PC-9 (cell line): Measurements from ENCODE around the gene PPM1J. TPM values are rescaled to one million over a fixed set of nuclear protein-coding genes. Genes with fewer than 3 reads are reported as not detected.

ENCODE experiments used
- BruUV-seq: library from RNA; stranded (reverse); fragments of 400-500 nt; replicated peaks from 2 replicates; lab custom pipeline; 2021; lab: Mats Ljungman, UMichigan
- CTCF ChIA-PET: fragments of 300-600 bp; sonication (Branson Sonifier 250); formaldehyde crosslinking; loops from one replicate; lab custom pipeline; 2022; ENCODE audit warnings: antibody characterized with exemption; lab: Charles Lee
- POLR2A ChIA-PET: fragments of 300-600 bp; sonication (Branson Sonifier 250); formaldehyde crosslinking; loops from one replicate; lab custom pipeline; 2022; ENCODE audit warnings: antibody characterized with exemption; ENCODE audit not compliant: unreplicated experiment; lab: Charles Lee
- DNase-seq, 2 experiments: peaks; one replicate each; pipeline versions ENCODE4 v3.0.0 to v3.0.0-alpha.2; 2015 to 2022; ENCODE audit warnings: mixed read lengths in 1 of 2
- H2AFZ ChIP-seq: fragments of 200-600 bp; sonication (generic); 2 replicates; pipeline ENCODE4 v1.8.1; 2017; ENCODE audit warnings: antibody characterized with exemption
- H3F3A ChIP-seq: fragments of 200-600 bp; sonication (generic); 2 replicates; pipeline ENCODE4 v1.8.1; 2017; ENCODE audit warnings: antibody characterized with exemption, mild to moderate bottlenecking, low read depth; ENCODE audit not compliant: insufficient read depth
- H3K27ac ChIP-seq: fragments of 200-600 bp; sonication (generic); 2 replicates; pipeline ENCODE4 v1.6.1; 2016; ENCODE audit warnings: mixed run types
- H3K27me3 ChIP-seq: fragments of 200-600 bp; sonication (generic); 2 replicates; pipeline ENCODE4 v1.6.1; 2016; ENCODE audit warnings: low read depth, mixed run types; ENCODE audit not compliant: insufficient read depth
- H3K36me3 ChIP-seq: fragments of 200-600 bp; sonication (generic); 2 replicates; pipeline ENCODE4 v1.6.1; 2016; ENCODE audit warnings: low read depth, mixed run types
- H3K4me1 ChIP-seq: fragments of 200-600 bp; sonication (generic); replicated peaks from 2 replicates; pipeline ENCODE4 v1.6.1; 2016; ENCODE audit warnings: mixed run types; ENCODE audit not compliant: insufficient read depth
- H3K4me2 ChIP-seq: fragments of 200-600 bp; sonication (generic); 2 replicates; pipeline ENCODE4 v1.6.1; 2017; ENCODE audit warnings: mixed run types
- H3K4me3 ChIP-seq: fragments of 200-600 bp; sonication (generic); 2 replicates; pipeline ENCODE4 v1.6.1; 2016; ENCODE audit warnings: mixed run types
- H3K79me2 ChIP-seq: fragments of 200-600 bp; sonication (generic); 2 replicates; pipeline ENCODE4 v1.6.1; 2017; ENCODE audit warnings: low read depth, mixed run types
- H3K9me2 ChIP-seq: fragments of 200-600 bp; sonication (generic); 2 replicates; pipeline ENCODE4 v1.8.1; 2017; ENCODE audit warnings: mild to moderate bottlenecking; ENCODE audit not compliant: insufficient read depth
- H3K9me3 ChIP-seq: fragments of 200-600 bp; sonication (generic); 2 replicates; pipeline ENCODE4 v1.8.1; 2016; ENCODE audit warnings: low read depth; ENCODE audit not compliant: insufficient read depth
- H4K20me1 ChIP-seq: fragments of 200-600 bp; sonication (generic); 2 replicates; pipeline ENCODE4 v1.8.1; 2017; ENCODE audit not compliant: insufficient read depth
- EZH2 ChIP-seq: fragments of 200-600 bp; sonication (generic); IDR thresholded peaks from 2 replicates; pipeline ENCODE4 v1.8.0; 2017; ENCODE audit warnings: antibody characterized with exemption, low read depth
- intact Hi-C: fragments of 100-400 bp; cut with micrococcal nuclease; formaldehyde crosslinking; loops from one replicate; pipeline ENCODE4 v1.10.0; 2022; ENCODE audit not compliant: unreplicated experiment
- total RNA-seq: library from RNA; stranded (reverse); gene quantifications from 2 replicates; pipeline ENCODE4 v1.2.3, GENCODE V29; 2021
- TF ChIP-seq, protein P1 (sequence below): fragments of 200-600 bp; sonication (generic); conservative IDR thresholded peaks from 2 replicates; pipeline ENCODE4 v1.6.1; 2017; ENCODE audit warnings: mixed run types, antibody characterized with exemption, mild to moderate bottlenecking, moderate library complexity

PPM1J gene
- total RNA-seq, 1 experiment from 2014 or later, result 6.0 TPM

DNA sequence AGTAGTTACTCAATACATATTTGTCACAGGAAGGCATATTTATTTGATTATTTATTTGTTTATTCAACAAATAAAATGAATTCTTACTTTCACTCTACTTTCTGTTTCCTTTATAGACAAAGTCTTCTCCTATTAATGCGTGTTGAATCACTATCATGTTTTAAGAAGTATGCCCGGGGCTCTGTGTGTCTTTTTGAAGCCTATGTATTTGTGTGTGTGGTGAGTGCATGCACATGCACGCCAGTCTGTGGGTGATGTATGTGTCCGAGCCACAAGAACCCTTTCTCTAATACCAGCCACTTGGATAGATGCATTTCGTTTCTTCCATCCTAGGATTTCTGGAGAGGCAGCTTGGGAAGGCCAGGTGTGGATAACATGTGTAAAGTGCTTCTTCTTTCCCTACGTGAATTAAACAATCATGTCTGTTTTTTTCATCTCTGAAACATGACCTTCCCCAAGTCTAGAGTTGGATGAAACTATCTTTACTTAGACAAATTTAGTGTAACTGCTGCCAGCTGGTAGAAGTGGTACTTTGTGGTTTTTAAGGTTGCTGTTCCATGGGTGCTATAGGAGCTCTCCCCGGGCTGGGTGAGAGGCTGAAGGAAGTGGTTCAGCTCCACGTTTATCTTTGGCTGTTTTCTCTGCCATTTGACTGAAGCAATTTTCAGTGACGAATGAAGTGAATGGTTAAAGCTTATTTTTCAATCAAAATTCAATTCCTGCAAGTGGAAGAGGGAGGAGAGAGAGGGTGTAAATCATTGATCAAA is 46.8 kb upstream of the PPM1J start:
- BruUV-seq, result no TSS peak
- ChIA-PET CTCF (interaction anchor here (0.6 to 0.9 kb wide), 3 partner anchors 16 to 41 kb away, joined by 3 to 4 read pairs (median 3); no protein-coding TSS in a partner anchor), POLR2A (interaction anchor here (0.6 to 0.7 kb wide), 2 partner anchors 47 to 195 kb away, joined by 3 to 5 read pairs; partner anchors contain the start of gene PPM1J)
- Histone ChIP-seq H3K4me2 (peak overlapping the region; percentile 21; the same call in 1 of the 2 replicates), H2AFZ (no peak overlapping the region), H3K79me2 (no peaks in the 10 kb centered on the region), H4K20me1 (no peaks in the 10 kb centered on the region), H3F3A (no peaks in the 10 kb centered on the region), H3K36me3 (no peaks in the 10 kb centered on the region), H3K4me1 (peaks cover 10% of the 10 kb centered on the region), H3K9me3 (0 out of 2 replicates have a peak, but pooled peaks cover 4% of the 10 kb centered on the region), H3K9me2 (no peaks in the 10 kb centered on the region), H3K4me3 (no peak overlapping the region), H3K27ac (no peak overlapping the region), H3K27me3 (no peaks in the 10 kb centered on the region)
- intact Hi-C loops, result no loop called here
- no peak for DNase-seq
- TF ChIP-seq, protein P1, sequence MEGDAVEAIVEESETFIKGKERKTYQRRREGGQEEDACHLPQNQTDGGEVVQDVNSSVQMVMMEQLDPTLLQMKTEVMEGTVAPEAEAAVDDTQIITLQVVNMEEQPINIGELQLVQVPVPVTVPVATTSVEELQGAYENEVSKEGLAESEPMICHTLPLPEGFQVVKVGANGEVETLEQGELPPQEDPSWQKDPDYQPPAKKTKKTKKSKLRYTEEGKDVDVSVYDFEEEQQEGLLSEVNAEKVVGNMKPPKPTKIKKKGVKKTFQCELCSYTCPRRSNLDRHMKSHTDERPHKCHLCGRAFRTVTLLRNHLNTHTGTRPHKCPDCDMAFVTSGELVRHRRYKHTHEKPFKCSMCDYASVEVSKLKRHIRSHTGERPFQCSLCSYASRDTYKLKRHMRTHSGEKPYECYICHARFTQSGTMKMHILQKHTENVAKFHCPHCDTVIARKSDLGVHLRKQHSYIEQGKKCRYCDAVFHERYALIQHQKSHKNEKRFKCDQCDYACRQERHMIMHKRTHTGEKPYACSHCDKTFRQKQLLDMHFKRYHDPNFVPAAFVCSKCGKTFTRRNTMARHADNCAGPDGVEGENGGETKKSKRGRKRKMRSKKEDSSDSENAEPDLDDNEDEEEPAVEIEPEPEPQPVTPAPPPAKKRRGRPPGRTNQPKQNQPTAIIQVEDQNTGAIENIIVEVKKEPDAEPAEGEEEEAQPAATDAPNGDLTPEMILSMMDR, result no peak
- TF ChIP-seq EZH2, result no peak

DNA sequence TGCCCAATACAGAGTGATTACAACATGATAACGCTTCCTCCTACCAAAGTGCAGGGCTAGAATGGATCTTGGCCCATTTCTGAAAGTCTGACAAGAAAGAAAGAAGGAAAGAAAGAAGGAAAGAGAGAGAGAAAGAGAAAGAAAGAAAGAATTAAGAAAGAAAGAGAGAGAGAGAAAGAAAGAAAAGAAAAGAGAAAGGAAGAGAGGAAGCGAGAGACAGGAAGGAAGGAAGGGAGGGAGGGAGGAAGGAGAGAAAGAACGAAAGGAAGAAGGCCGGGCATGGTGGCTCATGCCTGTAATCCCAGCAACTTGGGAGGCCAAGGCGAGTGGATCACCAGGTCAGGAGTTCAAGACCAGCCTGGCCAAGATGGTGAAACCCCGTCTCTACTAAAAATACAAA is 44.1 kb upstream of the PPM1J start:
- no peaks in the 10 kb centered on the region for H3F3A ChIP-seq
- peaks cover 10% of the 10 kb centered on the region for H3K4me1 ChIP-seq
- no peaks in the 10 kb centered on the region for H3K36me3 ChIP-seq
- ChIA-PET CTCF (no interaction called here), POLR2A (no interaction called here)
- no peak for DNase-seq
- intact Hi-C loops, result no loop called here
- no peaks in the 10 kb centered on the region for H3K9me2 ChIP-seq
- BruUV-seq, result no TSS peak
- no peak overlapping the region for H3K4me2 ChIP-seq
- TF ChIP-seq EZH2, result no peak
- TF ChIP-seq, protein P1, result no peak
- H3K27me3 ChIP-seq, result no peaks in the 10 kb centered on the region
- no peak overlapping the region for H3K4me3 ChIP-seq
- H3K9me3 ChIP-seq, result no peaks in the 10 kb centered on the region
- H2AFZ ChIP-seq, result no peak overlapping the region
- no peak overlapping the region for H3K27ac ChIP-seq
- H4K20me1 ChIP-seq, result no peaks in the 10 kb centered on the region
- H3K79me2 ChIP-seq, result no peaks in the 10 kb centered on the region

DNA sequence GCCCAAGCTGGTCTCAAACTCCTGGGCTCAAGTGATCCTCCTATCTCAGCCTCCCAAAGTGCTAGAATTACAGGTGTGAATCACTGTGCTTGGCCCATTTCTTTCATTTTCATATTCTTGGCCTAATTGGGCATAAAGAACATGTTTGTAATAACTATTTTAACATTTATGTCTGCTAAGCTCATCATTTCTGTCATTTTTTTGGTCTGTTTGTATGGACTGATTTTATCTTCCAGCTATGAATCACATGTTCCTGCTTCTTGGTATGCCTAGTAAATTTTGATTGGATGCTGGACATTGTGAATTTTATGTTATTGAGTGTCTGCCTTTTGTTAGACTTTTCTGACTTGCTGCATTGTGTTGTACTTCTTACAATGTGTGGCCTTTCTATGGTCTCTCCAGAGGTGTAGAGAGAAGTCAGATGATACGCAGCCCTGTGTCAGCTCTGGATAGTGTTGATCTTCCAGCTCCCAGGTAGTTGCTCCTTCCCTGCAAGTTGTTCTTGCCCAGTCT is 39.0 kb upstream of the PPM1J start:
- H3K9me2 ChIP-seq, result no peaks in the 10 kb centered on the region
- H3K27me3 ChIP-seq, result no peaks in the 10 kb centered on the region
- no TSS peak for BruUV-seq
- intact Hi-C loops, result no loop called here
- no peak overlapping the region for H3K27ac ChIP-seq
- no peaks in the 10 kb centered on the region for H3F3A ChIP-seq
- H3K9me3 ChIP-seq, result no peaks in the 10 kb centered on the region
- DNase-seq, result no peak
- H2AFZ ChIP-seq, result no peak overlapping the region; the same call in 1 of the 2 replicates
- TF ChIP-seq, protein P1, result no peak
- no peak for TF ChIP-seq EZH2
- CTCF ChIA-PET, result no interaction called here
- no peak overlapping the region for H3K4me3 ChIP-seq
- no peaks in the 10 kb centered on the region for H3K79me2 ChIP-seq
- no peak overlapping the region for H3K4me2 ChIP-seq
- H3K36me3 ChIP-seq, result no peaks in the 10 kb centered on the region
- H4K20me1 ChIP-seq, result no peaks in the 10 kb centered on the region
- POLR2A ChIA-PET, result no interaction called here
- H3K4me1 ChIP-seq, result no peaks in the 10 kb centered on the region
